Right atrium auricular region (tissue), 2 donors: ENCODE measurements around the gene OR2W3. TPM values are rescaled to one million over a fixed set of nuclear protein-coding genes. Genes with fewer than 3 reads are reported as not detected.

Source experiments
- DNase-seq: peaks from one replicate; pipeline ENCODE4 v3.0.0-alpha.2; 2019; ENCODE audit warnings: low spot score
- H3K27ac ChIP-seq, 2 donors: fragments of 200-600 bp; sonication (generic); 1 replicate in 1 of 2; 2 replicates in 1 of 2; pipeline ENCODE4 v1.5.1; 2016 to 2019
- H3K27me3 ChIP-seq, 2 donors: fragments of 200-600 bp; sonication (generic); one replicate each; pipeline versions ENCODE4 v1.5.1 to v1.6.0; 2017 to 2019
- H3K36me3 ChIP-seq: fragments of 200-600 bp; sonication (generic); one replicate; pipeline ENCODE4 v1.5.1; 2016
- H3K4me1 ChIP-seq, 2 donors: fragments of 200-600 bp; sonication (generic); one replicate each; pipeline versions ENCODE4 v1.5.1 to v1.6.0; 2017 to 2019
- H3K4me3 ChIP-seq, 2 donors: fragments of 200-600 bp; sonication (generic); 1 replicate in 1 of 2; 2 replicates in 1 of 2; pipeline ENCODE4 v1.5.1; 2017 to 2019; ENCODE audit warnings: mild to moderate bottlenecking in 1 of 2, moderate library complexity in 1 of 2
- H3K9me3 ChIP-seq, 2 donors: fragments of 200-600 bp; sonication (generic); one replicate each; pipeline ENCODE4 v1.5.1; 2019
- total RNA-seq, 2 donors: library from RNA; depleted of rRNA; stranded (reverse); fragments of >200 nt; gene quantifications; one replicate each; pipeline ENCODE4 v1.1.0, GENCODE V29; 2016
- TF ChIP-seq, protein P1 (sequence below), 2 donors: fragments of 200-600 bp; sonication (generic); IDR thresholded peaks; one replicate each; pipeline ENCODE4 v1.5.1; 2019; ENCODE audit warnings: antibody characterized with exemption in 2 of 2

Gene OR2W3
- total RNA-seq, 2 donors from 2014 or later, result 3.0 TPM; not detected in 1

DNA sequence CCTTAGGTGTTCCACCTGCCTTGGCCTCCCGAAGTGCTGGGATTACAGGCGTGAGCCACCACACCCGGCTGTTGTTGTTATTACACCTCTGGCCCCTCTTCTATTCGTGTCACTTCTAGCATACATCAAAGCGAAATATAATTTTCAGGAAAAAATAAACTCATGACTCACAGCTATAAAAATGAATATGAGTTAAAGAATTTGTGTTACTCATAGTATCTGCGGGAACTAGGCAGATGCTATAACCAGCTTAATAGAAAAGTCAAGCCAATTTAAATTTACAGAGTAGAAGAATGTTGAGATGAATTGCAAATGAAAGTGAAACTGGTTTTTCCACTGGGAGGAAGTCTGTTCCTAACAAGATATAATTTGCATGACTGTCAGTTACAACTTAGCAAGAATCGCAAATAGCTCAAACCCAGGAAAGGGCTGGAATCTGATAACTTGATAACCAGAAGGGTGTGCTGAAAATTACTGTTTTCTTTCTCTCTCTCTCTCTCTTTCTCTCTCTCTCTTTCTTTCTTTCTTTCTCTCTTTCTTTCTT lies 11.2 kb downstream of the OR2W3 start:
- no peaks in the 10 kb centered on the region for H3K4me1 ChIP-seq
- TF ChIP-seq, protein P1, sequence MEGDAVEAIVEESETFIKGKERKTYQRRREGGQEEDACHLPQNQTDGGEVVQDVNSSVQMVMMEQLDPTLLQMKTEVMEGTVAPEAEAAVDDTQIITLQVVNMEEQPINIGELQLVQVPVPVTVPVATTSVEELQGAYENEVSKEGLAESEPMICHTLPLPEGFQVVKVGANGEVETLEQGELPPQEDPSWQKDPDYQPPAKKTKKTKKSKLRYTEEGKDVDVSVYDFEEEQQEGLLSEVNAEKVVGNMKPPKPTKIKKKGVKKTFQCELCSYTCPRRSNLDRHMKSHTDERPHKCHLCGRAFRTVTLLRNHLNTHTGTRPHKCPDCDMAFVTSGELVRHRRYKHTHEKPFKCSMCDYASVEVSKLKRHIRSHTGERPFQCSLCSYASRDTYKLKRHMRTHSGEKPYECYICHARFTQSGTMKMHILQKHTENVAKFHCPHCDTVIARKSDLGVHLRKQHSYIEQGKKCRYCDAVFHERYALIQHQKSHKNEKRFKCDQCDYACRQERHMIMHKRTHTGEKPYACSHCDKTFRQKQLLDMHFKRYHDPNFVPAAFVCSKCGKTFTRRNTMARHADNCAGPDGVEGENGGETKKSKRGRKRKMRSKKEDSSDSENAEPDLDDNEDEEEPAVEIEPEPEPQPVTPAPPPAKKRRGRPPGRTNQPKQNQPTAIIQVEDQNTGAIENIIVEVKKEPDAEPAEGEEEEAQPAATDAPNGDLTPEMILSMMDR (IDR thresholded peaks at IDR 0.05), result no peak
- no peaks in the 10 kb centered on the region for H3K9me3 ChIP-seq
- H3K4me3 ChIP-seq, result peak overlapping the region in 1 of 2 donors; percentile 14
- no peak overlapping the region for H3K27ac ChIP-seq
- DNase-seq, result no peak
- no peaks in the 10 kb centered on the region for H3K36me3 ChIP-seq
- no peaks in the 10 kb centered on the region for H3K27me3 ChIP-seq

DNA sequence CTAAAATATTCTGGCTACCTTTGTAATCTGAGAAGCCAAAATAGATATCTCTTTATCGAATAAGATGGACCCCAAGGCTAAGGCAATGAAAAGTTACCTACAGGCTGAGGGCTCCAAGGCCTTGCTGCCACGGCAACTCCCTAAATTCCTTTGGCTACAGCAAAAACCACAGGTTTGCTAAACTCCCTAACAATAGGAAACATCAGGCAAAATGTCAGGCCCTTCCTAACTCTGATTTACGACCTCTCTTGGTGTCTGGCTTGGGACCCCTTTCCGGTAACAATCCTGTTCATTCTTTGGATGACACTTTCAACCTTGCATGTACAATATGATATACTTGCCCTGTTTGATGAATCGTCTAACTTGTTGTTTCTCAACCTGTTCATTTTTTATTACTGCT lies 13.4 kb downstream of the OR2W3 start:
- no peak for DNase-seq
- TF ChIP-seq, protein P1 (IDR thresholded peaks at IDR 0.05), result no peak
- H3K9me3 ChIP-seq, result no peaks in the 10 kb centered on the region
- H3K27me3 ChIP-seq, result no peaks in the 10 kb centered on the region
- no peaks in the 10 kb centered on the region for H3K36me3 ChIP-seq
- H3K27ac ChIP-seq, result no peak overlapping the region
- no peak overlapping the region for H3K4me3 ChIP-seq
- no peaks in the 10 kb centered on the region for H3K4me1 ChIP-seq

GRCh38 chr1:247913786-247914185 lies 18.4 kb downstream of the OR2W3 start:
- no peak overlapping the region for H3K4me3 ChIP-seq
- TF ChIP-seq, protein P1 (IDR thresholded peaks at IDR 0.05), result no peak
- no peak for DNase-seq
- no peak overlapping the region for H3K27ac ChIP-seq
- no peaks in the 10 kb centered on the region for H3K4me1 ChIP-seq
- no peaks in the 10 kb centered on the region for H3K27me3 ChIP-seq
- H3K36me3 ChIP-seq, result no peaks in the 10 kb centered on the region
- no peaks in the 10 kb centered on the region for H3K9me3 ChIP-seq

DNA sequence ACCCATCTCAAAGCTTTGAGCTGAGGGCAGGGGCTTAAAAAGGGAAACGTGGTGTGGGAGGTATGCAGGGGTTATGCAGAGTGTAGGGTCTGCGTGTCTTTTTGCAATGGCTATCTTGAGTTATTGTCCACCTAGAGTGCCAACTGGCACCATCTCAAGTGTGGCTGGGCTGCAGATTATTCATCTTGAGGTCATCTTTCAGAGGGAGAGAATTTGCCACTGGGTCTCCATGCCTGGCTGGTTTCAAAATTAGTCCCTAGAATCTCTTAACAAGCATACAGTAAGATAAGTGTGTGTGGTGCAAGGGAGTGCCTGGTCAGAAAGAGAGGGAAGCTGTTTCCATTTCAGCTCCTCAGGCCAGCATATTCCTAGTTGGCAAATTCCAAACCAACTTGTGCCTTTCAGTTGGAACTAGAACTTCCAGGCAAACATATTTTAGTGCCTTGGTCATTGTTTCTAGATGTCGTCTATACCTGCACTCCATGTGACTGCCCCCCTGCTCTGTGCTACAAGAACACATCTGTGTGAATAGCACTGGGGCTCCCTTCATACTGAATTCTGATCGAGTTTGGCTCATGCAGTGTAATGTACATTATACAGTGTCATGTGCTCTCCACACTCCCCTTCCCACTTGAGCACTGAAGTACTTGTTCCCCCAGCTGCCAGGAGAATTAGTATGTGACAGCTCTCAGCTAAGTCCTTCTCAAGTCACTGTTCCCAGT lies 19.7 kb downstream of the OR2W3 start:
- Histone ChIP-seq H3K27ac (no peak overlapping the region), H3K27me3 (no peaks in the 10 kb centered on the region), H3K4me1 (no peaks in the 10 kb centered on the region), H3K36me3 (no peaks in the 10 kb centered on the region), H3K9me3 (no peaks in the 10 kb centered on the region), H3K4me3 (no peak overlapping the region)
- TF ChIP-seq, protein P1 (IDR thresholded peaks at IDR 0.05), result no peak
- DNase-seq, result no peak

GRCh38 chr1:247919952-247920351 lies 24.6 kb downstream of the OR2W3 start, which contains the start of gene OR2T8:
Gene OR2T8, plus strand, starts transcription at chr1:247920252. Its CDS starts 766 bp downstream, at chr1:247921018.
- Histone ChIP-seq H3K9me3 (no peaks in the 10 kb centered on the region), H3K27ac (no peak within 1 kb of the TSS), H3K27me3 (no peaks in the 10 kb centered on the region), H3K4me3 (no peak within 1 kb of the TSS), H3K36me3 (no peaks in the 10 kb centered on the region), H3K4me1 (no peaks in the 10 kb centered on the region)
- DNase-seq, result no peak
- TF ChIP-seq, protein P1 (IDR thresholded peaks at IDR 0.05), result no peak
